ENCODE results near the gene RDH14.

Gene RDH14, protein sequence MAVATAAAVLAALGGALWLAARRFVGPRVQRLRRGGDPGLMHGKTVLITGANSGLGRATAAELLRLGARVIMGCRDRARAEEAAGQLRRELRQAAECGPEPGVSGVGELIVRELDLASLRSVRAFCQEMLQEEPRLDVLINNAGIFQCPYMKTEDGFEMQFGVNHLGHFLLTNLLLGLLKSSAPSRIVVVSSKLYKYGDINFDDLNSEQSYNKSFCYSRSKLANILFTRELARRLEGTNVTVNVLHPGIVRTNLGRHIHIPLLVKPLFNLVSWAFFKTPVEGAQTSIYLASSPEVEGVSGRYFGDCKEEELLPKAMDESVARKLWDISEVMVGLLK

GRCh38 chr2:18560031-18560796, at the start of gene RDH14:
TSS of gene RDH14 (minus strand) at chr2:18560653. CDS start at chr2:18560572, 81 bp downstream.
- DNase-seq (ENCODE audit: low read depth in 3 of 3, low spot score in 1 of 3), result peak; percentile 72 to 85 (median 80)

- DNase-seq (ENCODE audit: low read depth in 3 of 3, low spot score in 1 of 3), result no peak
These were observed 49.6 kb upstream of the RDH14 start for GRCh38 chr2:18610090-18610489.

- DNase-seq (ENCODE audit: low read depth in 3 of 3, low spot score in 1 of 3), result no peak
These were observed 44.7 kb upstream of the RDH14 start for GRCh38 chr2:18605115-18605514.

GRCh38 chr2:18604531-18604885, 44.1 kb upstream of the RDH14 start:
- no peak for DNase-seq (ENCODE audit: low read depth in 3 of 3, low spot score in 1 of 3)

GRCh38 chr2:18603854-18604530, 43.5 kb upstream of the RDH14 start:
- no peak for DNase-seq (ENCODE audit: low read depth in 3 of 3, low spot score in 1 of 3)

GRCh38 chr2:18602298-18602697, 41.8 kb upstream of the RDH14 start:
- no peak for DNase-seq (ENCODE audit: low read depth in 3 of 3, low spot score in 1 of 3)

DNA sequence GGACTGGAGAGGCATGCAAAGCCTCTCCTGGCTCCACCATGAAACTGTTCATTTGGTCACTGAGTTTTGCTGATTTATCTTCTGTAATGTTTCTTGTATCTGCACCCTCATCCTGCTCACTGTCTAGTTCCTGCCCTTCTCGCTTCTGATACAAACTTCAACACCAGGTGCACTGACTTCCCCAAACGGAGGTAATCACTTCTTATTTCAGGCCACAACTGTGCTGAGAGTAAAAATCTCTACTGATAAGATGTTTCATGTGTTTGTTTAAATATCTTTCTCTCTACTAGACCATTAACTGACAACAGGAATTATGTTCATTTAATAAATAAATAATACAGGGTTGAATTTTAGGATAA, 39.8 kb upstream of the RDH14 start:
- DNase-seq (ENCODE audit: low read depth in 3 of 3, low spot score in 1 of 3), result no peak

DNA sequence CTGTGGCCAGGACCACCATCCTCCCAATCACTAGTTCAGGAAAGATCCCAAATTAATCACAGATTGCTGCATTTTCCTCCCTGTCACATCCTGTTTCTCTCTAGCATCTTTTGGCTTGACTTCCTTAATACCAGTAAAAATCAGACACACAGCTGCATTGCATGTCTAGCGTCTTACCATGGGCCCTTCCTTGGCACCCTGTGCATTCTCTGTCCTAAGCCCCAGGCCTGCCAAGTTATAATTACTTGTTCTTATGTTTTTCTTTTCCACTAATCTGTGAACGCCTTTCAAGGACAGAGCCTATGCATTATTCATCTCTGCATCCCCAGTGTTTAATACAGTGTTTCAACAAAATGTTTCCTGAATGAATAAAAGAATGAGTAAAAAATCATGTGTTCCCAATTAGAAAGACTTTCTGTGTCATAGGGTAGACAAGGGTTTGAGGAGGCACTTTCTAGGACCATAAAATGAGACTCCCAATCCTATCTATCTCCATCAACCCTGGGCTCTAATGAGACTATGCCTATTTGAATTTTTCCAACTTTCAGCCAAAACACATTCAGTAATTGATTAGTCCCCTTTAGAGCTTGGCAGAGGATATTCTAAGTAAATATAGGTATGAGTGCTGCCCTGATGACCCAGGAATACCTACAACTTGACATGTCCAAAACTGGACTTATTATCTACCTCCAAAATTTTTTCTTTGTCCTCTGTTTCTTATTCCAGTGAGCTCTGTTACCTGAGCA, 39.2 kb upstream of the RDH14 start:
- no peak for DNase-seq (ENCODE audit: low read depth in 3 of 3, low spot score in 1 of 3)

DNA sequence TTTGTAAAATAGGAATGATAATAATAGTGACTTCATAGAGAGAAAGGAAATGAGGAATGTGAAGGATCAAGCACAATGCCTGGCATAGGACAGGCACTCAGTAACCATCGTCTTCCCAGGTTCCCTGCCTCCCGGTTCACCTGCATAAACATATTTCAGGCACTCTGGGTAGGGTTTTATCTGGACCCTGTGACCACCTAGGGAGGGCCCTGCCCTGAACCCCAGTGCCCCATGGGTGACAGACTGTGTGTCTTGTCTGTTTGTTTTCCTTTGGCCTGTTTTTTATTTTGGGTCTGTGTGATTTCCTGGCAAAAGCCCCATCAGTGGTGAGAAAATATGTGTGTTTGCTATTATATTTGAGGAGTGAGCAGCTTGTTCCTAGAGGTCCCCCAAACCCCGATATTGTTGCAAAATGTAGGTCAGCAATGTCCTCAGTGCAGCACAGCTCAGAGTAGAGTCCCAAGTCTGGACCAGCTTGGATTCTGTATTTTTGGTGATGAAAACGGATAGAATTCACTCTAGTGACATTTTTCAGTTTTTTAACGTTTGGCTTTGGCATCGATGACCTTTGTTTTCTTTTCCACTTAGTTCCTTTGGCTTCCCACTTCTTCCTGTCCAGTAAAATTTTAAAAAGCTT, 38.5 kb upstream of the RDH14 start:
- no peak for DNase-seq (ENCODE audit: low read depth in 3 of 3, low spot score in 1 of 3)

- no peak for DNase-seq (ENCODE audit: low read depth in 3 of 3, low spot score in 1 of 3)
These were observed 37.2 kb upstream of the RDH14 start for GRCh38 chr2:18597618-18598017.

- no peak for DNase-seq (ENCODE audit: low read depth in 3 of 3, low spot score in 1 of 3)
These were observed 36.5 kb upstream of the RDH14 start for GRCh38 chr2:18596993-18597392.

DNA sequence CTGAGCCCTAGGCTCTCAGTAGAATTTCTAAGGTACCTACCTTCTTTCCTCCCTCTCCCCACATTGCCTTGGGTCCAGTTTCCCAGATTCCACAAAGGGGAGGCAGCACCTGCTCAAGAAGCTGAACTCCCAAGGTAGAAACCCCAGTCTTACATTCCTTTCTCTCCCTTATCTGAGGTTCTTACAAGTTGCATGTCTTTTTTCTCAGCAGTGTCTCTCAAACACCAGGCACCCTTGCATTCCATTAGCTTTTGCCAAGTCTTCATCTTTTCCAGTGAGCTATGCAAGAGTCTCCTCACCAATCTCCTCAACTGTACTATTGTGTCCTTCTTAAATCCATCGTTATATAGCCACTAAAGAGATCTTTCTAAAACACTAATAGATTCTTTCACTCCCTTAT, 33.0 kb upstream of the RDH14 start:
- no peak for DNase-seq (ENCODE audit: low read depth in 3 of 3, low spot score in 1 of 3)

GRCh38 chr2:18592372-18592771, 31.9 kb upstream of the RDH14 start:
- DNase-seq (ENCODE audit: low read depth in 3 of 3, low spot score in 1 of 3), result no peak

- no peak for DNase-seq (ENCODE audit: low read depth in 3 of 3, low spot score in 1 of 3)
These were observed 28.9 kb upstream of the RDH14 start, which contains the start of gene NT5C1B for GRCh38 chr2:18589354-18589753. TSS of gene NT5C1B (minus strand) at chr2:18589569. CDS start at chr2:18589468, 101 bp downstream.

DNA sequence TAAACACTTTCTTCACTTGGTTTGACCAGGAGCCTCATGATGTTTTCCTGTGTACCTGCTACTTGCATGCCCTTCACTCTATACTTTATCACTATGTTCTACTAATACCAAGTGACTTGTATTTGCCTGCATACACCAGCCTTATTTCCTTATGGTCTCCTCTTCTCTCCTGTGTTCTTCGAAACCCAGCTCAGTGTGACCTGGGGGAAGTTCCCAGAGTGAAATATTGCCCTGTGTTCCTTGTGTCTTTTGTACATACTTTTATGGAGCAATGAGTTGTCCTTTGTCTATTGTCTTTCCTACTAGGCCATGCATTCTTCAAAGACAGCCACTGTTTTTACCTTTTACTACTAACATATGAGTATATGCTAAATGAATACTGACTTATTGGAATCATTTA, 28.3 kb upstream of the RDH14 start:
- no peak for DNase-seq (ENCODE audit: low read depth in 3 of 3, low spot score in 1 of 3)

DNA sequence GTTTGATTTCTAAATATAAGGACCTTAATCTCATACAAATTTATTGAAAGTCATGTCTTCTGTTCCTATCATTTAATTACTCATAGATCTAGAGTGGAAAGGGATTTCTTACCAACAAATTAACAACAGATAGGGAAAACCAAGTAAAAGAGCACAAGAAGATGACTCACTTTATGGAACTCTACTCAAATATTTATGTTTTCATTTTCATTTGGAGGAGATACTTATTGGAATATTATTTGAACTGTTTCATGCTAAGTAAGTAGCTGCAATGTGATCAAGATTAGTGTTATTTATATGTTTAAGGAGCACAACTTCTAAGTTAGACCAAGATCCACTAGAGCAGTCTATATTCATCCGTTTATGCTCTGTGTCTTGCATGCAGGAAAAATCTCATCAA, 27.6 kb upstream of the RDH14 start:
- DNase-seq (ENCODE audit: low read depth in 3 of 3, low spot score in 1 of 3), result no peak

GRCh38 chr2:18585526-18585925, 25.1 kb upstream of the RDH14 start:
- no peak for DNase-seq (ENCODE audit: low read depth in 3 of 3, low spot score in 1 of 3)

DNA sequence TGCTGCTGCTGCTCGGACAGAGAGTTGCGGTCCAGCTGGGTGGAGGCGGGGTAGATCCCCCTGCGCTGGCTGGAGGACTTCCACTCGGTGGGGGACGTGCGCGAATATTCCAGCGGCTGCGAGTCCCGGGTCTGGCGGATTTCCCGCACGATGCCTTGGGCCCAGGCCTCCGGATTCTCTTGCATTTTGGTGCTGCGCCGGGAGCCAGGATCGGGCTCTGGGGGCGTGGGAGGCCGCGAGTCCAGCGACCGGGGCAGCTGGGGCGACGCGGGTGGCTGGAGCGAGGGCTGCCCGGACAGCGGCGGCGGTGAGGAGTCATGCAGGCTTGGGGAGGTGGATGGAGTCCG, 24.1 kb upstream of the RDH14 start:
- DNase-seq (ENCODE audit: low read depth in 3 of 3, low spot score in 1 of 3), result no peak

- DNase-seq (ENCODE audit: low read depth in 3 of 3, low spot score in 1 of 3), result no peak
These were observed 23.6 kb upstream of the RDH14 start for GRCh38 chr2:18583905-18584607.

- no peak for DNase-seq (ENCODE audit: low read depth in 3 of 3, low spot score in 1 of 3)
These were observed 20.2 kb upstream of the RDH14 start for GRCh38 chr2:18580606-18581005.

All from stimulated activated CD4-positive, alpha-beta T cell treated with anti-CD3 and anti-CD28 coated beads, TNF-alpha, amount 100 ng/mL, for 1 hour (primary cell).